Renal cortex interstitium (tissue), 11 donors: ENCODE data around the gene BID. TPM values are rescaled to one million over a fixed set of nuclear protein-coding genes. Genes with fewer than 3 reads are reported as not detected.

Experiments
- DNase-seq, 11 donors: peaks; one replicate each; pipeline ENCODE4 v3.0.0-alpha.2; 2013; ENCODE audit warnings: low read depth in 9 of 11, low spot score in 4 of 11; ENCODE audit errors: extremely low read depth in 1 of 11
- polyA plus RNA-seq, 3 donors: library from polyadenylated mRNA; unstranded; fragments of 120-200 nt; gene quantifications; one replicate each; pipeline ENCODE4 v1.2.1, GENCODE V29; 2013; ENCODE audit not compliant: insufficient read length in 3 of 3

The BID gene
- polyA plus RNA-seq, 3 donors, result 14.2 to 22.2 (median 17.5) TPM

DNA sequence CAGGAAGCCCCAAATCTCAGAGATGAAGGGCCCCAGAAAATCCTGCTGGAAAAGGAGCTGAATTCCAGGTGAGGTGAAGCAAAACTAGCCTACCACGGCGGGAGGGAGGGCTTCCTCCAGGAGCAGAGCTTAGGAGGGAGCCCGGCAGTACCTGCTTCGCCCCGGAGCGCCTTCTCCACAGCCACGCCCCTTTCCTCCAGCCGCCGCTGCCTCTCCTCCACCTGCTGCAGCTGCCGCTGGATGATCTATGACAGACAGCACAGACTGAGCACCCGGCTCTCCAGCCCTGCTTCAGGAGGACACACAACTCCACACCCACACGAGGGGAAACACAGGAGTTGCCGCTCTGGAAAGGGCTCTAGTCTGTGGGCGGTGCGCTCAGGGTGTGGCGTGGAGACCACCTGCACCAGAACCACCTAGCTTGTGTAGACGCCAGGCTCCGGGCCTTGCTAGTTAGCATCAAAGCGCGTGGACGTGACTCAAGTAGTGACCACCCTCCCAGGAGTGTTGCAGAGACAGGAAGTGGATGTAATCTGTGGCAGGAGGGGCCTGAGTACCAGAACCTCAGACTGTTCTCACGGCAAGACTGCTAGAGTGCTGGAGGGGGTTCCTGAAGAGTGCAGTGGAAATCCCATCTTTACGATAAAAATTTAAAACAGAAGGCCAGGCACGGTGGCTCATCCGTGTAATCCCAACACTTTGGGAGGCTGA, 34.6 kb upstream of the BID start:
- no peak for DNase-seq

DNA sequence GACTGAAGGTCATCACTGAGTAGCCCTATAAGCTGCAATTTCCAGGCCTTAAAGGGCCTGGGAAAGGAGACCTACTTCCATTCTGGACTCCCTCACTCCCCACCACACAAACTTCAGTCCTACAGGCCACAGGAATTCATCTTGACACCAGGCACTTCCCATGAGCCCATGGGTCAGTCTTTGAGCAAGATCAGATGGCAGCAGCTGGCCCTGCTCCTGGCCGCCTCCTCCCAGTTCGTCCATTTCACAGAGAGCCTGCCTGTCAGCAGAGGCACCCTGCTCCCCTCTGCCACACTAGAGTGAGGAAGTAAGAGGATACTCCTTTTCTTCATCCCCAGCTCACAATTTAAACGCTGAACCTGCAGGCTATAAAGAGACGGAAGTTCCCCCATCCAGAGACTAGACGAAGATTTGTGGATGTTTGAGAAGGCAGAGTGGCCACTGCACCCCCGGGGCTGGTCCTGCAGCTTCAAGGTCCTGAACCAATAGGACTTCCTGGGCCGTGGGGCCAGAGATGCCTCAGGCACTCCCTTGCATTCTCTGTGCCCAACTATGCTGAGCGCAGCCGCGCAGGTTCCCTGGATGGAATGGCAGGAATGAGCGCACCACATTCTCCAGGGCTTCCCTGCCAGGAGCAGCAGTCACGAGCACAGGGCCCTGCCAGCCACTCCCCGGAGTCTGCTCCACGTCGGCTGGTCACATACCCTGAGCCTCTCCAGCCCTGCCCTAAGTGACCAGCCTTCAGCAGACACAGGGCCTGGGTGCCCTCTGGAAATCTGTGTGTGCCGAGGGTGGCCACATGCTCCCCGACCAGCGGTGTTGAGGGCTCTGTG, 33.5 kb upstream of the BID start:
- DNase-seq, result no peak

DNA sequence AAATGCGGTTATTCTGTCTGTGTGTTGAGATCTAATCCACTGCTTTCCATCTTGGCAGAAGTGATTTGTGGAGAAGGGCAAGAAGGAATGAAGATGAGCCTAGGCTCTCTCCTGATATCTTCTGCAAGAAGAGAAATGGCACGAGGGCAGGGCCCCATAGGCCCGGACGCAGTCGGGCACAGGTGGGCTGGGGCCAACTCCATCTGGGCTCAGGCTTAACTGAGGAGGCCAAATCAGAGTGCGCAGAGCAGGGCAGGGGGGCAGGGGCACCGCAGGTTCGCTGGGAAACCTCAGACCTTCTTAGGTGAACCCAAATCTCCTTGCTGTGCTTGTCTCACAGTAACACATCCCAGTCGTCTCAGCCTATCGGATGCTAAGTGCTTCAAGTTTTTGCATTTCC, 32.8 kb upstream of the BID start:
- no peak for DNase-seq

DNA sequence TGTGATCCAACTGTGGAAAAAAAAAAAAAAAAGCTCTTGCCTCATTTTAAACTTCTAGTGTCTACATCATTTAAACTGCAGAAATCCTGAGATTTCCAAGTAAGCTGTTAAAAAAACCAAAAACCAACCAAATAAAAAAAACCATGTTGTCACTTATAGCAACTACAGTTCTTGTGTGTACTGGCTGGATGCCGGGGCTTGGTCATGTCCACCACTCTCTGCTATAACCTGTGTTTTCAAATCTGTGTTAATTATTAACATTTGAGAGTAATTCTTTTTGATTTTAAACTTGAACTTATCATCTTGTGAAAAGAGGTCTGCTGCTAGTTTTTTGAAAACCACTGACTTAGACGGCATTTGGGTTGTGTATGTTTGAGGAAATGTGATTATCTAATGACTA, 32.2 kb upstream of the BID start:
- DNase-seq, result no peak

DNA sequence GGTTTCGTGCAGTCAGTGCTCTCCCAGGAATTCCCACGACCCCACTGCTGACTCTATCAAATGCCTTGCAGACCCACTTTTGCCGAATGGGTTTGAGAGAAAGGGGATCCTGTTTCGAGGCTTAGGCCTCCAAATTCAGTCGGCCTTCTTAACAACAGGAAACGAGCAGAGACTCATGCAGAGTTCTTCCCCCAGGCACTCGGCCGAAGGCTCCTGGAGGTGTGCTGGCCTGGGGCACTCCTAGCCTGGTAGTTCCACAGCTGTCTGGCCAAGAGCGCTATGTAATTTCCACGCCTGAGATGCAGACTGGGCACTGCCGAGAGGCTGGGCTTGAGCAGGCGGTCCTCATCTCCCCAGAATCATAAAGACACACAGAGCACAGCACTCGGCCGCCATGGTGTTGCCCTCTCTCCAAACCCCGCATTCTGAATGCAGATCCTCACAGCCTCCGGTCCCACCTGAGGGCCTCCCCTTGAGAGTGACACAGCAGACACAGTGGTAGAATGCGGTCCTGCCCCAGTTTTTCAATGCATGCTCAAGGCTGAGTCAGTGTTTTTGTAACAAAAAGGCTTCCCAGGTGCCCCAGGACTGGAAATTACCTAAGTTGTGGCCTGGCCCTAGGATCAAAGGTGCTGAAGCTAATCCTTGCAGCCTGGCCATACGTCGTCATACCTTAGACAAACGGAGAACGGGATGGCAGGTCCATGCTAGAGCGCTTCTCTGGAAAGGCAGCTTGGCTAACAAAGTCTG, 30.2 kb upstream of the BID start:
- no peak for DNase-seq

DNA sequence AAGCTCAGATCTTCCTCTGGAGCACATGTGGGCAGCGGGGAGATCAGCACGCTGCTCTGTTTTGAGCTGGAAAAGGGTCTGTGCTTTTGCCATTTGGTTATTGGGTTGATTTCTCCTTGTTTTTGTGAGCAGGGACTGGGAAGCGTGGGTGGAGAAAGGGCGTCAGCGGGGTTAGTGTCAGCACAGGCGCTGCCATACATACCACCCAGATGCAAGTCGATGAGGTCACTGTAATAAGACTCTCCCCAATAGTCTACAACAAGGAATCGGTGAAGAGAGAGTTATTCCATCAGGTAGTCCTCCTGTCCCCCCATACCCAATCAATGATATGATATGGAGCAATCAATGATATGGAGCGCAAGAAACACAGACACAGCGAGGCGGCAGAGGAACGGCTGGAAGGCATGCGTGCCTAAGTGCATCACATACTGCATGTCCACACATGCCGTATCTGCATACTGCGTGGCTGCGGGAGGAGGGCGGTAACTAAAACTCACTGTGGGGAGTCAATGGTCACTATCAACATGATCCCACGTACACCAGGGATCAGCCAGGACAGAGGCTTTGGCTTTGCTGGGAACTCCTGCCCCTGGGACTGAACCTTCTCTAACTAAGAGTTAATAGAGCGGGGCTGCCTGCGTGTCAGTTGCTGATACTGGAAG, 29.5 kb upstream of the BID start:
- no peak for DNase-seq

DNA sequence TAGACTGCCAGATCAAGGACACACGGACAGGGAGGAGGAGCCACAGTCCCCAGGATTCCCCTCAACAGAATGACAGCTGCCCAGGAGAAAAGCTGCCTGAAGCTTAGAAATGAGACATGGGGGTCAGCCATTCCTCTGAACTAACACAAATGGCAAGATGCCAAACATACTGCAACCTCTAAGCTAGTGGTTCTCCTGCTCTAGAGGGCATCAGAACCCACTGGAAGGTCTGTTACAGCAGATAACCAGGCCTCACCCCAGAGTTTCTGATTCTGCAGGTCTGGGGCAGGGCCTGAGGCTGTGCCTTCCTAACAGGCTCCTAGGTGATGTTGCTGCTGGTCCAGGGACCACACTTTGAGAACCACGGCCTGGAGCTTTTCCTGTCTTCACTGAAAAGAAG, 28.6 kb upstream of the BID start:
- DNase-seq, result no peak

DNA sequence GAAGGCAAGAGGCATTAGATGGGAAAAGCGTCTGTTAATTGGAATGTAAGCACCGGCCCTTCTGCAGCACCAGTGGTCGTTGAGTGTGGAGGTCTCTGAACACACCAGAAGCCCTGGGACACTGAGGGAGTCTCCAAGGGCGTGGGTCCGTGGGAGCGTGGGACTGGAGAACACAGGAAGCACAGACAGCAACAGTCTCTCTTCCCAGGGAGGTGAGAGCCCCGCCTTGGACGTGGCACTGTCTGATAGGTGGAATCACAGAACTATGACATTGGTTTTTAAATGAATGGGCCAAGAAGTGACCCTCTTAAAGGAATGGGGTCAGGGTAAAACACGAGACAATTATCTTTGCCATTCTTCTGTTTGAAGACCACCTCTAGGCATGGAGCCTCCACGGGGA, 28.1 kb upstream of the BID start:
- DNase-seq, result no peak

DNA sequence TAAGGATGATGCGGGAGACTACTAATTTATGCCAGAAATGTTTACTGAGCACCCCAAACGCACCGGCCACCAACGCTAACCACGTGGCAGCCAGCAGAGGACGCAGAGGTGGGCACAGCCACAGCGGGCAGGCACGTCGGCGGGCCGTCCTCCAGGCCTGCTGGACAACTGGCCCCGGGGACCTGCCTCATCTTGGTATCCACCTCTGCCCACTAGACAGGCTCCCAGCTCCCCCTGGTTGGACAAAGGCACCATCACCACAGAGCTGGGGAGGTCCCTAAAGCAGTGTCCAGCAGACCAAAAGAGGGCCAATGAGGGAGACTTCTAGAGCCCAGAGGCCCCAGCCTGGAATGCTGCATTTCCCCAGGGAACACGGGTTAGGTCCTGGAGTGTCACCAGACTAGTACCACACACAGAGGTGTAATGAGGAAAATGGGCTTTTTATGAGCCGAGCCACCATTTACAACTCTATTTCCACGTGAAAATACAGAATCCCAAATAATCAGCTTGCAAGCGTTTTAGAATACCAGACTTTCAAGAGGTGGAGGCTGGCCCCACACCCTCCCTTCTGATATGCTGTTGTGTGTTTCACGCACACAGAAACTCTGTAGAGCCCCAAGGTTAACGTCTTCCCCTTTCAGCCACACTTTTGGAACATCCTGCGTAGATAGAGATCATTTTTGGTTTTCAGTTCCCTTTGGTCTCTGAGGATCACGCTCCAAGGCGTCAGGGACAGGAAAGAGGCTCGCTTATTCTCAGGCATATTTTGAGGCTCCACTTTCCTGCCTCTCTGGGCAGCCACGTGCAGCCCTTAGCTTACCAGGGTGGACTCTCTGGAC, 23.7 kb upstream of the BID start:
- no peak for DNase-seq

DNA sequence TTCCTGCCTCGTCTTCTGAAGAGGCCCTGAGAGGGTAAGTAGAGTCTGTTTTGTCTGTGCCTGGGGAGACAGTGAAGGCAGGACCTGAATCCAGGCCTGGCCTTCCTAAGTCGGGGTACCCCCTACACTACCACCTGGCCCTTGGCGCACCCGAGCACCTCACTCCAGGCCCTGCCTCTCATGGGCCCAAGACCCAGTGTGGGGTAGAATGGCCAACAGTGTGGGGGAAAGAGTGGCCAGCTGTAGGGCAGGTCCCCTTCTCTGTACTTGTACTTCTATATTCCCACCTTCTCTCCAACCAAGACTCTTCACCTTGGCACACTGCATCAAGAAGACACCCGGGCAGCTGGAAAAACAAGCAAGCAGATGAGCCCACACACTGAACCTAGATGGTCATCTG, 22.4 kb upstream of the BID start:
- no peak for DNase-seq

DNA sequence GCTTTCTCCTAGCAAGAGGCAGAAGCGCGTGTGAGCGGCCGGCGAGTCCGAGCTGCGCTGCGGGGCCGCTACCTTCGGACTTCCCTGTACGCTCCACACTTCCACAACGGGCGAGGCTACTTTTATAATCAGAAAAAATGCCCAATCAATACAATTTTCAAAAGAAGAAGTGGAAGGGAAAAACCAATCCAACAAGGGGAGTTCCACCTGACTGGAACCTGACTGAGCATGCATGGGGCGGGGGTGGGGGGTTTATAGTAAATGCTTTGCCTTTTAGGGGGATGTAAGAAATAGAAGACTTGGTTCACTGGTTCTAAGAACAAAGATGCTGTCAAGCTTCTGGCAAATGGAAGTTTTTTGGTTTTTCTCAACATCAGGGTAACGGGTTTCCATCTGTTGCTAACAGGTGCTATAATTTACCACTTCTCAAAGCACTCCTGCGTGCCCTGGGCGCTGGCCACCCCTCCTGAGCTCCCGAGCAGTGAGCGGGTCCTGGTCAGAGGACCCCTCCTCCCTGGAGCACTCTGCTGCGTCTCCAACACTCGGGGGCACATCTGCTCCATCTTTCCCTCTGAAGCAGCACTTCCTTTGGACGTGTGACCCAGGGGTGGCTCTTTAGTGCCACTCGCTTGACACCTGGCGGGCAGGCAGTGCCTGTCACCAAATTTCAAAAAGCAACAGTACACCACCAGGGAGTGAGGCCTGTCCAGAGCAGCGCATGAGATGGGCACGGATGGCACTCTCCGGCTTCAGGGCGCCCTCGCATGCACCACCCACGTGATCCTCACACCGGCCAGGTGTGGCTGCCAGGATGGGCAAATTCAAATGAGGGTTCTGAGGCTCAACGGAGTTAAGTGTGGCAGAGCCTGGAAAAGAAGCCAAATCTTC, 21.6 kb upstream of the BID start:
- DNase-seq, result no peak

DNA sequence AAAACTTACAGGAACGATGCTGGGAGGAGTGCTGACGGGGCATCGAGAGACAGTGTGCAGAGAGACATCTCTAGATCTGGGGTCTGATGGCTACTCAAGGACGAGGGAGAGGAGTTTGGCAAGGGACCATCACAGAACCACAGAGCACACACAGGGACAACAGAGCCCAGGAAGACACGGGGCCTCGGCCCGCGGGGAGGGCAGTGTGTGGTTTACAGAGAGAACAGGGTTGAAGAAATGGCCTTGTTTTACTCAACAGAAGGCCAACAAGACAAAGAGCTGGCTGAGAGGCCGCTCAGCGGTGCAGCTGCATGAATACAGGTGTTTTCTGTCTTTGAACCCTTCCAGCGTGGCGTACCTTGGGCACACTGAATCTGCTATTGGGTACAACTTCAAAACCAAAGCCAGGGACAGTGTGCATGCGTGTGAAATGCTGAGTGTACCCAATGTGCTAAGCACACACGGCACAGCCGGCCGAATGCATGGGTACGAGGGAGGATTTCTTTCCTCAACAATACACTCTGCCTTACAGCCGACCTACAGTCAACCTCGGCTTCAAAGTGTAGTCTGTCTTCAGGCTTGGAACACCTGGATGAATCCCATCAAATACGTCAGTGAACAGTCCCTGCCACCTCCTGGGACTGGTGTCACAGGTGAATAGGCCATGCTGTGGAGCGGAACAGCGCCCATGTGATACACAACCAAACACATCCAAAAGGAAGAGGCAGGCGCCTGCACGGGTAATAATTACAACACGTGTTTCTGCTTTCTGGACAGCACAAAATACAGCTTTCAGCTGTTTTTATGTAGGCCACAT, 20.7 kb upstream of the BID start:
- no peak for DNase-seq

DNA sequence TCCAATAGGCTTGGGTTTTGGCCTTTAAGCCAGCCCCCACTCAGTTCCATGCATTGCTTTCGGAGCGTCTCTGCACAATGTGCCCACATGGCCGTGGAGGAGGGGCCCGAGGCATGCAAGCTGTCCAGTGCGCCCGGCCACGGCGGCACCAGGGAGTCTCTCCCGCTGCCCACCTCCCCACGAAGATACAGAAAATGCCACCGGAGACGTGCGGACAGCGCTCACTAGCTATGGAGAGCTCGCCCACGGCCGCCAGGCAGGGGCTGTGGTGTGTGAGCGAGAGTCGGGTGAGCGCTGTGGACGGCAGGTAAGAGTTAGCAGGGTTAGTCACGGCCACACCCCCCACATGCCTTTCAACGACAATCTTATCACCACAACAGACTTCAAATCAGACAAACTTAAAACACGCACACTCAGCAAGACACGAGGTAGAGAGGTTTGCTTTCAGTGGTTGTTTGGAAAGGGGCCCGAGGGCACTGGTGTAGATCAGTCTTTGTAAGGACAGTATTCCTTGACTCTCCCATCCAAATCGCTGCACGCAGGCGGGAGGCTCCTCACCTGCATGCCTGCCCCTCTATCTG, 18.7 kb upstream of the BID start:
- DNase-seq, result no peak

DNA sequence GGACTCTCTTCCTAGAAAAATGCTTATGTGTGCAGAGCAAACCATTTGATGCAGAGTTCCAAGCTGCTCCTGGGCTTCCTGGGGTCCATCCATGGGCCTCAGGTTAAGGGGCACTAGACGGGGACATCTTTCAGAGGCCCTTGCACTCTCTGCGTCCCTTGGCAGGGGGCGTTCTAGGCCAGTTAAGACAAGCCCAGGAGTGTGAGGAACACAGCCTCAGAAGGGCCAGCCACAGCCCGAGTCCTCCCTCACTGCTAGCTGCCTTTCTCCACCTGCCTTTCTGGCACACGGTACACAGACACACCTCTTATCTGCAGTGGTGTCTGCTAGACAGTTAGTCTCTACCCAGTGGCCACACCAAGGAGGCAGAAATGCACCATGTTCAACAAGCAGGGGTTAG, 18.0 kb upstream of the BID start:
- DNase-seq, result no peak

DNA sequence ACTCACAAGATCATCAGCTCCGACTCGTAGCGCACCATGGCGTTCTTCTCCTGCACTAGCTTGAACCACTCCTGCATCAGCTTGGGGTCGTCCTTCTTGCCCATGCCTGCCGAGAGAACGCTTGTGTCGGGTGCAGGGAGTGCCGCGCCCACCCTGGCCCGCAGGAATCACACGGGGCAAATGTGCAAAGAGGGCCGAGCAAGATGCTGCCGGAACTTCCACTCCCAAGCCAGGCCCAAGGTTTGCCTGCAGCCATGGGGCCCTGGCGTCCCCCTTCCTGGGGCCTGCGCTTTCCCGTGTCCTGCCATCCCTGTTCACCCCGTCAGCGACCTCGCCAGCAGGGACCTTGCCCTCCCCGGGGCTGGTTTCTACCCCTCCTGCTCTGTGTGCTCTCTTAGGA, 16.9 kb upstream of the BID start:
- no peak for DNase-seq

DNA sequence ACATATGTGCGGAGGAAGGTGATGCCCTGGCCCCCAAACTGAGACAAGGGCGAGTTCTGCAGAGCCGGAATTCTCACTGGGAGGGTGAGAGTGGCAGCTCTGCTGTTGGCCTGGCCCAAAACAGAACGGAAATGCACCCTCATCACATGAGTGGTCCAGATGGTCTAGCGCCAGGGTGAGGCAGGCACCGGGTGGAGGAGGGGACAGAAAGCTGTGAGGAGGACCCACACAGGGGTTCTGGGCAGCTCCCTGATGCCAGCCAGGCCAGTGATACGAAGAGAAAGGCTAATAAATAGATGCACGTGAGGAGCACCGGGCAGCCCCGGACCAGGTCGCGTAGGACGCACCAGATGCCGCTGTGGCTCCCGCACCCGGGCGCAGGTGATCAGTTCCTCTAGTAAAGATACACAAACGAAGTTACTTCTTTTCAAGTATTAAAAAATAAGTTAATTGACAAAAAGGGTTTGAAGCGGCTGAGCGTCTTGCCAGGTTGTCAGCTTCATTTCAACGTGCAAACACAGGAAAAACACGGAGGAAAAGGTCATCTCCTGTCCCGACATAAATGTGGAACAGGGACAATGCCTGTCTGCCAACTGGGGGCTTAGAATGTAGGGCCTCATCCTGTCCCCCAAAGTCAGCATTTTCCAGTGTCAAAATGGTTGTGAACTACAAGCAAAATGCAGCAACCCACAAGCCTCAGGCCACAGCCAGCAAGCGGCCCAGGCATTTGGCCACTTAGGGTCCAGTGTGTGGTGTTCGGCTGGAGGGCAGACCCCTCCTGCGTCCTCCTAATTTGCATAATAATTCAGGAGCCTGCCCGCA, 15.3 kb upstream of the BID start:
- DNase-seq, result no peak
